ENCODE data around the gene PSAT1.

DNA sequence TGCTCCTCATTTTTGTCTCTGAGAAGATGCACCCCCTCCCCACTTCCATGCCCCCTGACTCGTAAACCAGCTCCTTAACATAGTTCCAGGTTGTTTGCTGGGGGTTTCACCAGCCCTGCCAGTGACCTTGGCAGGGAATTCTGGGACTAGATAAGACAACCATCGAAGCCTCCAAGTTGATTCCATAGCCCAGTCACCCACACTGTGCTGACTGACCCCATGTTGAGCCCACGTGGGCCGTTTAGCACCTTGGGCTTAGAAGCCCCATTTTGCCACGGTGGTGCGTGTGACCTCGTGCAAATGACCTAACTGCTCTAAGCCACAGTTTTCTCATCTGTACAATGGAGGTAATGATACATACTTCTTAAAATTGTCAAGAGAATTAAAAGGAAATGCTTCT lies 24.6 kb downstream of the PSAT1 start:
- TF ChIP-seq MAX (IDR thresholded peaks at IDR 0.05): no peak
- TF ChIP-seq GABPA (IDR thresholded peaks at IDR 0.05; ENCODE audit: low read depth, low read length): no peak
- TF ChIP-seq GABPA (CRISPR knock-in tag; IDR thresholded peaks at IDR 0.05; ENCODE audit: low read depth): no peak
- no peak for TF ChIP-seq EZH2 (conservative IDR thresholded peaks at IDR 0.05; ENCODE audit: low read depth, low read length)
- TF ChIP-seq POLR2A (IDR thresholded peaks at IDR 0.05; ENCODE audit: insufficient read depth in 1 of 2, low read depth in 2 of 2, low read length in 2 of 2): no peak
- no peak for TF ChIP-seq NFYB (CRISPR knock-in tag; IDR thresholded peaks at IDR 0.05)
- TF ChIP-seq PHB2 (IDR thresholded peaks at IDR 0.05; ENCODE audit: partially characterized antibody): no peak
- no peak for TF ChIP-seq CTCF (CRISPR knock-in tag; IDR thresholded peaks at IDR 0.05)
- no peak for TF ChIP-seq HNRNPH1 (optimal IDR thresholded peaks at IDR 0.05; ENCODE audit: low read depth, low read length)

Data from HepG2 (cell line).